ENCODE measurements around the gene CSRP3.

GRCh38 chr11:19187833-19188258 lies 13.9 kb downstream of the CSRP3 start:
- TF ChIP-seq, protein P1, sequence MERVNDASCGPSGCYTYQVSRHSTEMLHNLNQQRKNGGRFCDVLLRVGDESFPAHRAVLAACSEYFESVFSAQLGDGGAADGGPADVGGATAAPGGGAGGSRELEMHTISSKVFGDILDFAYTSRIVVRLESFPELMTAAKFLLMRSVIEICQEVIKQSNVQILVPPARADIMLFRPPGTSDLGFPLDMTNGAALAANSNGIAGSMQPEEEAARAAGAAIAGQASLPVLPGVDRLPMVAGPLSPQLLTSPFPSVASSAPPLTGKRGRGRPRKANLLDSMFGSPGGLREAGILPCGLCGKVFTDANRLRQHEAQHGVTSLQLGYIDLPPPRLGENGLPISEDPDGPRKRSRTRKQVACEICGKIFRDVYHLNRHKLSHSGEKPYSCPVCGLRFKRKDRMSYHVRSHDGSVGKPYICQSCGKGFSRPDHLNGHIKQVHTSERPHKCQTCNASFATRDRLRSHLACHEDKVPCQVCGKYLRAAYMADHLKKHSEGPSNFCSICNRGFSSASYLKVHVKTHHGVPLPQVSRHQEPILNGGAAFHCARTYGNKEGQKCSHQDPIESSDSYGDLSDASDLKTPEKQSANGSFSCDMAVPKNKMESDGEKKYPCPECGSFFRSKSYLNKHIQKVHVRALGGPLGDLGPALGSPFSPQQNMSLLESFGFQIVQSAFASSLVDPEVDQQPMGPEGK (CRISPR knock-in tag; IDR thresholded peaks at IDR 0.05; ENCODE audit: borderline replicate concordance) = no peak
- no peak for TF ChIP-seq ZC3H10 (CRISPR knock-in tag; IDR thresholded peaks at IDR 0.05)
- TF ChIP-seq TSHZ2 (CRISPR knock-in tag; IDR thresholded peaks at IDR 0.05) = no peak
- TF ChIP-seq, protein P2, sequence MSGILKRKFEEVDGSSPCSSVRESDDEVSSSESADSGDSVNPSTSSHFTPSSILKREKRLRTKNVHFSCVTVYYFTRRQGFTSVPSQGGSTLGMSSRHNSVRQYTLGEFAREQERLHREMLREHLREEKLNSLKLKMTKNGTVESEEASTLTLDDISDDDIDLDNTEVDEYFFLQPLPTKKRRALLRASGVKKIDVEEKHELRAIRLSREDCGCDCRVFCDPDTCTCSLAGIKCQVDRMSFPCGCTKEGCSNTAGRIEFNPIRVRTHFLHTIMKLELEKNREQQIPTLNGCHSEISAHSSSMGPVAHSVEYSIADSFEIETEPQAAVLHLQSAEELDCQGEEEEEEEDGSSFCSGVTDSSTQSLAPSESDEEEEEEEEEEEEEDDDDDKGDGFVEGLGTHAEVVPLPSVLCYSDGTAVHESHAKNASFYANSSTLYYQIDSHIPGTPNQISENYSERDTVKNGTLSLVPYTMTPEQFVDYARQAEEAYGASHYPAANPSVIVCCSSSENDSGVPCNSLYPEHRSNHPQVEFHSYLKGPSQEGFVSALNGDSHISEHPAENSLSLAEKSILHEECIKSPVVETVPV (CRISPR knock-in tag; IDR thresholded peaks at IDR 0.05) = no peak
- no peak for TF ChIP-seq ZNF70 (CRISPR knock-in tag; IDR thresholded peaks at IDR 0.05)
- no peak for TF ChIP-seq ZNF8 (CRISPR knock-in tag; IDR thresholded peaks at IDR 0.05)
- no peak for TF ChIP-seq RARB (CRISPR knock-in tag; IDR thresholded peaks at IDR 0.05)
- no peak for TF ChIP-seq TCF4 (CRISPR knock-in tag; IDR thresholded peaks at IDR 0.05; ENCODE audit: borderline replicate concordance)
- TF ChIP-seq ZNF565 (CRISPR knock-in tag; conservative IDR thresholded peaks at IDR 0.05; ENCODE audit: low read depth) = no peak
- TF ChIP-seq ZFP30 (CRISPR knock-in tag; IDR thresholded peaks at IDR 0.05) = no peak
